GM13977 (cell line): ENCODE data around the gene B3GLCT.

Source experiments
- DNase-seq: peaks from one replicate; pipeline ENCODE4 v3.0.0; 2012; ENCODE audit warnings: low spot score
- CTCF ChIP-seq: IDR thresholded peaks from 2 replicates; pipeline ENCODE4 v1.5.1; 2012; ENCODE audit warnings: mild to moderate bottlenecking, control low read depth; ENCODE audit not compliant: insufficient read depth; ENCODE audit errors: extremely low read depth, missing control alignments
- in situ Hi-C: fragments of 300-500 bp; cut with MboI; formaldehyde crosslinking; loops from one replicate; pipeline ENCODE4 v1.12.0; 2022; ENCODE audit warnings: low sequenced_read_pairs, low pct_unique_long_range_greater_than_20kb, mixed read lengths, inconsistent platforms; ENCODE audit not compliant: unreplicated experiment

B3GLCT gene

GRCh38 chr13:31198519-31198918 lies 1.3 kb upstream of the B3GLCT start:
- no peak for TF ChIP-seq CTCF
- DNase-seq: no peak
- in situ Hi-C loops: no loop called here

GRCh38 chr13:31199527-31199848 lies 287 bp upstream of the B3GLCT start:
- TF ChIP-seq CTCF: no peak
- in situ Hi-C loops: no loop called here
- no peak for DNase-seq

- peak; percentile 52 for DNase-seq
- in situ Hi-C loops: no loop called here
- TF ChIP-seq CTCF: peak; percentile 4
Measured at GRCh38 chr13:31200637-31200971, 829 bp downstream of the B3GLCT start.

- in situ Hi-C loops: no loop called here
- DNase-seq: no peak
- TF ChIP-seq CTCF: no peak
Measured at GRCh38 chr13:31201341-31202031, 1.7 kb downstream of the B3GLCT start.

GRCh38 chr13:31204592-31204991 lies 4.8 kb downstream of the B3GLCT start:
- TF ChIP-seq CTCF: no peak
- no peak for DNase-seq
- in situ Hi-C loops: no loop called here

- no peak for DNase-seq
- in situ Hi-C loops: no loop called here
- TF ChIP-seq CTCF: no peak
Measured at GRCh38 chr13:31207661-31208552, 8.1 kb downstream of the B3GLCT start.
